GM12878 (cell line): ENCODE data around the gene BNC2. TPM values are rescaled to one million over a fixed set of nuclear protein-coding genes. Genes with fewer than 3 reads are reported as not detected.

Experiments used
- ATAC-seq: fragments of 200-7000 bp; cut with Tn5 transposase; 3 replicates; pipeline ENCODE4 v1.9.1; 2020; ENCODE audit warnings: mild to moderate bottlenecking, moderate library complexity
- BruUV-seq: library from RNA; stranded (reverse); fragments of 400-500 nt; replicated peaks from 2 replicates; lab custom pipeline; 2021; lab: Mats Ljungman, UMichigan
- CTCF ChIA-PET: fragments of 300-600 bp; sonication (Branson Sonifier 250); formaldehyde crosslinking; extraction: SDS; loops from one replicate; lab custom pipeline; 2021; ENCODE audit warnings: inconsistent platforms; lab: Yijun Ruan, JAX
- POLR2A ChIA-PET: fragments of 350-600 bp; formaldehyde crosslinking; extraction: SDS; loops from one replicate; lab custom pipeline; 2021; ENCODE audit warnings: inconsistent platforms; lab: Charles Lee
- RAD21 ChIA-PET: fragments of 300-600 bp; sonication (Branson Sonifier 250); formaldehyde crosslinking; loops from one replicate; lab custom pipeline; 2023; ENCODE audit warnings: antibody characterized with exemption; ENCODE audit not compliant: unreplicated experiment; lab: Charles Lee
- SMC1A ChIA-PET: fragments of 300-600 bp; sonication (Branson Sonifier 250); formaldehyde crosslinking; loops from one replicate; lab custom pipeline; 2023; ENCODE audit not compliant: unreplicated experiment, uncharacterized antibody; lab: Charles Lee
- DNase-seq: peaks from one replicate; pipeline ENCODE4 v3.0.0-alpha.2; 2011; ENCODE audit warnings: low read depth, low spot score
- FAIRE-seq: peaks from 3 replicates; lab custom pipeline; 2011; peaks lifted over from hg19 to GRCh38; lab: Jason Lieb, UNC
- H2AFZ ChIP-seq: 2 replicates; pipeline ENCODE4 v1.6.0; 2011; ENCODE audit warnings: low read depth, low read length, control low read depth; ENCODE audit not compliant: control insufficient read depth
- H3K27ac ChIP-seq: 2 replicates; pipeline ENCODE4 v1.5.1; 2011; ENCODE audit warnings: control low read depth; ENCODE audit not compliant: control insufficient read depth, insufficient read depth
- H3K27me3 ChIP-seq, 2 experiments: replicated peaks in 1 of 2; 2 replicates each; pipeline versions ENCODE4 v1.6.0 to v1.6.1; 2011; ENCODE audit warnings: low read length in 1 of 2; ENCODE audit not compliant: control insufficient read depth in 2 of 2, insufficient read depth in 2 of 2
- H3K36me3 ChIP-seq, 2 experiments: 2 replicates each; pipeline ENCODE4 v1.5.1; 2011; ENCODE audit warnings: low read length in 1 of 2; ENCODE audit not compliant: control insufficient read depth in 2 of 2, insufficient read depth in 2 of 2
- H3K4me1 ChIP-seq: 2 replicates; pipeline ENCODE4 v1.6.1; 2011; ENCODE audit warnings: mild to moderate bottlenecking, low read length, moderate library complexity, mixed read lengths; ENCODE audit not compliant: control insufficient read depth, insufficient read depth
- H3K4me2 ChIP-seq: 2 replicates; pipeline ENCODE4 v1.6.0; 2011; ENCODE audit warnings: control low read depth; ENCODE audit not compliant: control insufficient read depth, insufficient read depth
- H3K4me3 ChIP-seq: fragments of 200-600 bp; sonication (generic); 2 replicates; pipeline ENCODE4 v1.5.1; 2016
- H3K79me2 ChIP-seq: 2 replicates; pipeline ENCODE4 v1.6.0; 2011; ENCODE audit warnings: low read length; ENCODE audit not compliant: control insufficient read depth, insufficient read depth
- H3K9ac ChIP-seq: 2 replicates; pipeline ENCODE4 v1.8.0; 2011; ENCODE audit warnings: low read length, control low read depth, mixed read lengths; ENCODE audit not compliant: control insufficient read depth, insufficient read depth
- H3K9me3 ChIP-seq: replicated peaks from 3 replicates; pipeline ENCODE4 v1.5.1; 2011; ENCODE audit warnings: mild to moderate bottlenecking, low read length; ENCODE audit not compliant: control insufficient read depth, insufficient read depth
- H4K20me1 ChIP-seq: 2 replicates; pipeline ENCODE4 v1.6.0; 2011; ENCODE audit not compliant: control insufficient read depth, insufficient read depth
- ASH2L ChIP-seq: fragments of 300-600, 200-600 bp; sonication (generic); IDR thresholded peaks from 2 replicates; pipeline ENCODE4 v1.6.1; 2017; ENCODE audit warnings: low read depth, mild to moderate bottlenecking, borderline replicate concordance
- ATF3 ChIP-seq: IDR thresholded peaks from 2 replicates; pipeline ENCODE4 v1.6.1; 2011; ENCODE audit warnings: low read depth, mild to moderate bottlenecking, low read length, moderate library complexity, borderline replicate concordance; ENCODE audit errors: extremely low read depth
- CREB1 ChIP-seq: IDR thresholded peaks from 2 replicates; pipeline ENCODE4 v1.6.1; 2012; ENCODE audit warnings: low read depth, mild to moderate bottlenecking, inconsistent platforms
- ELK1 ChIP-seq: IDR thresholded peaks from 2 replicates; pipeline ENCODE4 v1.6.1; 2012; ENCODE audit warnings: low read depth, low read length, improper control_type of control experiment
- JUND ChIP-seq: IDR thresholded peaks from 2 replicates; pipeline ENCODE4 v1.6.1; 2012; ENCODE audit warnings: low read depth, mild to moderate bottlenecking, low read length, improper control_type of control experiment, moderate library complexity
- MEF2A ChIP-seq: IDR thresholded peaks from 2 replicates; pipeline ENCODE4 v1.6.1; 2011; ENCODE audit warnings: low read depth, mild to moderate bottlenecking, low read length, moderate library complexity; ENCODE audit not compliant: insufficient read depth
- MXI1 ChIP-seq: fragments of 150-350 bp; IDR thresholded peaks from 2 replicates; pipeline ENCODE4 v1.6.1; 2011; ENCODE audit warnings: low read depth, mild to moderate bottlenecking, inconsistent platforms, low read length, improper control_type of control experiment
- PML ChIP-seq: IDR thresholded peaks from 2 replicates; pipeline ENCODE4 v1.6.1; 2012; ENCODE audit warnings: low read length, inconsistent platforms
- STAT1 ChIP-seq: fragments of 450-650 bp; conservative IDR thresholded peaks from 2 replicates; pipeline ENCODE4 v1.6.1; 2014; ENCODE audit warnings: antibody characterized with exemption, mild to moderate bottlenecking
- USF2 ChIP-seq: IDR thresholded peaks from 2 replicates; pipeline ENCODE4 v1.6.1; 2011; ENCODE audit warnings: low read depth, low read length, improper control_type of control experiment, borderline replicate concordance
- ZNF217 ChIP-seq: fragments of 450-650 bp; IDR thresholded peaks from 2 replicates; pipeline ENCODE4 v1.6.1; 2017; ENCODE audit warnings: antibody characterized with exemption, mild to moderate bottlenecking
- WGBS: methylation state at CpG from one replicate; pipeline ENCODE4 v1.1.6; 2016; ENCODE audit warnings: low lambda C conversion rate; ENCODE audit not compliant: insufficient replicate concordance, insufficient coverage; ENCODE audit errors: missing lambda C conversion rate; 5-methylcytosine and 5-hydroxymethylcytosine counted together
- in situ Hi-C: fragments of 300-500 bp; cut with MboI; formaldehyde crosslinking; loops from 9 replicates; pipeline ENCODE4 v1.14.3; 2018; ENCODE audit warnings: mixed read lengths
- intact Hi-C: fragments of 100-400 bp; cut with micrococcal nuclease; formaldehyde crosslinking; loops from one replicate; pipeline ENCODE4 v1.14.2; 2022; ENCODE audit not compliant: unreplicated experiment
- polyA plus RNA-seq, 11 experiments: library from polyadenylated mRNA; depleted of rRNA in 4 of 11; unstranded in 6 of 11; stranded (reverse) in 5 of 11; fragments of >200 nt; fragmentation: Nextera tagmentation in 4 of 11; fragmentation: Illumina TruSeq in 1 of 11; extraction: Ambion mirVana in 4 of 11; extraction: Trizol in 1 of 11; gene quantifications; 1 replicate in 1 of 11; 2 replicates in 10 of 11; pipeline versions ENCODE4 v1.2.1 to v1.2.3, GENCODE V29; 2011 to 2016; ENCODE audit warnings: inconsistent platforms in 2 of 11, missing spikeins in 2 of 11, low read depth in 1 of 11
- total RNA-seq, 4 experiments: library from RNA; depleted of rRNA in 3 of 4; stranded (reverse); fragments of >200 nt in 3 of 4; fragmentation: Illumina TruSeq in 1 of 4; extraction: Trizol in 1 of 4; gene quantifications; 2 replicates each; pipeline versions ENCODE4 v1.2.1 to v1.2.3, GENCODE V29; 2013 to 2021
- TF ChIP-seq, protein P1 (sequence below): fragments of 450-650 bp; IDR thresholded peaks from 2 replicates; pipeline ENCODE4 v1.6.1; 2017; ENCODE audit warnings: mild to moderate bottlenecking, moderate library complexity
- TF ChIP-seq, protein P2 (sequence below): fragments of 450-650 bp; IDR thresholded peaks from 2 replicates; pipeline ENCODE4 v1.6.1; 2017; ENCODE audit warnings: borderline replicate concordance

Gene BNC2
- total and polyA plus RNA-seq, 10 of the 15 experiments (the other 5 are each of a cell fraction or from before 2014, with no cell fraction given) = 0.05 to 14.5 (median 0.26) TPM

- no TSS peak for BruUV-seq
- POLR2A ChIA-PET = interaction anchor here (1.2 kb wide), 1 partner anchor 9 kb away, joined by 3 read pairs; no protein-coding TSS in a partner anchor
- TF ChIP-seq MXI1 (no peak), ASH2L (no peak), ELK1 (no peak), USF2 (no peak), PML (no peak), MEF2A (no peak), ZNF217 (no peak), ATF3 (no peak), STAT1 (no peak), CREB1 (no peak), JUND (no peak)
- TF ChIP-seq, protein P1, sequence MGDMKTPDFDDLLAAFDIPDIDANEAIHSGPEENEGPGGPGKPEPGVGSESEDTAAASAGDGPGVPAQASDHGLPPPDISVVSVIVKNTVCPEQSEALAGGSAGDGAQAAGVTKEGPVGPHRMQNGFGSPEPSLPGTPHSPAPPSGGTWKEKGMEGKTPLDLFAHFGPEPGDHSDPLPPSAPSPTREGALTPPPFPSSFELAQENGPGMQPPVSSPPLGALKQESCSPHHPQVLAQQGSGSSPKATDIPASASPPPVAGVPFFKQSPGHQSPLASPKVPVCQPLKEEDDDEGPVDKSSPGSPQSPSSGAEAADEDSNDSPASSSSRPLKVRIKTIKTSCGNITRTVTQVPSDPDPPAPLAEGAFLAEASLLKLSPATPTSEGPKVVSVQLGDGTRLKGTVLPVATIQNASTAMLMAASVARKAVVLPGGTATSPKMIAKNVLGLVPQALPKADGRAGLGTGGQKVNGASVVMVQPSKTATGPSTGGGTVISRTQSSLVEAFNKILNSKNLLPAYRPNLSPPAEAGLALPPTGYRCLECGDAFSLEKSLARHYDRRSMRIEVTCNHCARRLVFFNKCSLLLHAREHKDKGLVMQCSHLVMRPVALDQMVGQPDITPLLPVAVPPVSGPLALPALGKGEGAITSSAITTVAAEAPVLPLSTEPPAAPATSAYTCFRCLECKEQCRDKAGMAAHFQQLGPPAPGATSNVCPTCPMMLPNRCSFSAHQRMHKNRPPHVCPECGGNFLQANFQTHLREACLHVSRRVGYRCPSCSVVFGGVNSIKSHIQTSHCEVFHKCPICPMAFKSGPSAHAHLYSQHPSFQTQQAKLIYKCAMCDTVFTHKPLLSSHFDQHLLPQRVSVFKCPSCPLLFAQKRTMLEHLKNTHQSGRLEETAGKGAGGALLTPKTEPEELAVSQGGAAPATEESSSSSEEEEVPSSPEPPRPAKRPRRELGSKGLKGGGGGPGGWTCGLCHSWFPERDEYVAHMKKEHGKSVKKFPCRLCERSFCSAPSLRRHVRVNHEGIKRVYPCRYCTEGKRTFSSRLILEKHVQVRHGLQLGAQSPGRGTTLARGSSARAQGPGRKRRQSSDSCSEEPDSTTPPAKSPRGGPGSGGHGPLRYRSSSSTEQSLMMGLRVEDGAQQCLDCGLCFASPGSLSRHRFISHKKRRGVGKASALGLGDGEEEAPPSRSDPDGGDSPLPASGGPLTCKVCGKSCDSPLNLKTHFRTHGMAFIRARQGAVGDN = no peak
- TF ChIP-seq, protein P2, sequence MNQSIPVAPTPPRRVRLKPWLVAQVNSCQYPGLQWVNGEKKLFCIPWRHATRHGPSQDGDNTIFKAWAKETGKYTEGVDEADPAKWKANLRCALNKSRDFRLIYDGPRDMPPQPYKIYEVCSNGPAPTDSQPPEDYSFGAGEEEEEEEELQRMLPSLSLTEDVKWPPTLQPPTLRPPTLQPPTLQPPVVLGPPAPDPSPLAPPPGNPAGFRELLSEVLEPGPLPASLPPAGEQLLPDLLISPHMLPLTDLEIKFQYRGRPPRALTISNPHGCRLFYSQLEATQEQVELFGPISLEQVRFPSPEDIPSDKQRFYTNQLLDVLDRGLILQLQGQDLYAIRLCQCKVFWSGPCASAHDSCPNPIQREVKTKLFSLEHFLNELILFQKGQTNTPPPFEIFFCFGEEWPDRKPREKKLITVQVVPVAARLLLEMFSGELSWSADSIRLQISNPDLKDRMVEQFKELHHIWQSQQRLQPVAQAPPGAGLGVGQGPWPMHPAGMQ = no peak
Measured at GRCh38 chr9:16406526-16407225, 463.8 kb downstream of the BNC2 start.

More at GRCh38 chr9:16406526-16407225, 463.8 kb downstream of the BNC2 start:
- in situ Hi-C loops (no loop called here), intact Hi-C loops (no loop called here)
- Histone ChIP-seq H3K27me3 (no peaks in the 10 kb centered on the region; a peak in 2 of 4 replicates), H3K4me3 (no peak overlapping the region), H3K4me2 (no peak overlapping the region), H3K79me2 (no peaks in the 10 kb centered on the region), H4K20me1 (no peaks in the 10 kb centered on the region), H2AFZ (no peak overlapping the region), H3K9ac (no peak overlapping the region), H3K27ac (no peak overlapping the region), H3K36me3 (no peaks in the 10 kb centered on the region), H3K4me1 (no peaks in the 10 kb centered on the region), H3K9me3 (no peaks in the 10 kb centered on the region)
- ChIA-PET RAD21 (no interaction called here), SMC1A (interaction anchor here (1.1 to 2.3 kb wide), 3 partner anchors 71 to 116 kb away, joined by 3 to 9 read pairs (median 3); no protein-coding TSS in a partner anchor), CTCF (no interaction called here)
- 37% methylated on average over 12 of the region's 12 CpGs for WGBS
- ATAC-seq (no peak), FAIRE-seq (no peak), DNase-seq (no peak)
